WTC11 (cell line): Measurements from ENCODE around the gene SCAI. TPM values are rescaled to one million over a fixed set of nuclear protein-coding genes. Genes with fewer than 3 reads are reported as not detected.
"Not testable (repeated sequence)": the region's sequence is repeated elsewhere in the genome, so short reads cannot be mapped to it uniquely, and the experiment has no call there.

ENCODE experiments used
- ATAC-seq: fragments of 200-7000 bp; cut with Tn5 transposase; 2 replicates; pipeline ENCODE4 v1.10.0; 2021; ENCODE audit warnings: mild to moderate bottlenecking, moderate library complexity
- CTCF ChIA-PET: fragments of 300-600 bp; sonication (Branson Sonifier 250); formaldehyde crosslinking; loops from one replicate; lab custom pipeline; 2021; ENCODE audit warnings: antibody characterized with exemption; lab: Charles Lee
- POLR2A ChIA-PET: fragments of 350-600 bp; sonication (Branson Sonifier 250); formaldehyde crosslinking; loops from one replicate; lab custom pipeline; 2021; ENCODE audit warnings: antibody characterized with exemption; lab: Charles Lee
- DNase-seq: peaks from one replicate; pipeline ENCODE4 v3.0.0; 2021; ENCODE audit warnings: low spot score
- H3K27ac Mint-ChIP-seq: 2 replicates; pipeline ENCODE4 v1.8.0; 2021; ENCODE audit warnings: mixed read lengths
- H3K27me3 Mint-ChIP-seq: 2 replicates; pipeline ENCODE4 v1.8.0; 2021; ENCODE audit warnings: low read depth, mild to moderate bottlenecking, moderate library complexity, mixed read lengths
- H3K36me3 Mint-ChIP-seq: 2 replicates; pipeline ENCODE4 v1.8.0; 2021; ENCODE audit warnings: mixed read lengths
- H3K4me1 Mint-ChIP-seq: 2 replicates; pipeline ENCODE4 v1.8.0; 2022; ENCODE audit warnings: mixed read lengths
- H3K4me3 Mint-ChIP-seq: 2 replicates; pipeline ENCODE4 v1.8.0; 2021; ENCODE audit warnings: mild to moderate bottlenecking, moderate library complexity, mixed read lengths
- H3K9me3 Mint-ChIP-seq: 2 replicates; pipeline ENCODE4 v1.8.0; 2021; ENCODE audit warnings: mixed read lengths
- ATF1 ChIP-seq: sonication (generic); formaldehyde crosslinking; IDR thresholded peaks from 2 replicates; pipeline ENCODE4 v1.8.1; 2023; ENCODE audit warnings: mild to moderate bottlenecking, moderate library complexity, missing genetic modification reagents
- FOXK1 ChIP-seq: sonication (generic); formaldehyde crosslinking; IDR thresholded peaks from 2 replicates; pipeline ENCODE4 v1.8.0; 2022; ENCODE audit warnings: mild to moderate bottlenecking, moderate library complexity, missing genetic modification reagents
- HMGA2 ChIP-seq: fragments of 250-450 bp; sonication (Bioruptor Pico); IDR thresholded peaks from 2 replicates; pipeline ENCODE4 v1.4.0; 2021; ENCODE audit warnings: mild to moderate bottlenecking, moderate library complexity
- KAT7 ChIP-seq: sonication (generic); formaldehyde crosslinking; IDR thresholded peaks from 2 replicates; pipeline ENCODE4 v1.8.1; 2023; ENCODE audit warnings: missing genetic modification reagents, mild to moderate bottlenecking, borderline replicate concordance
- NR2C2 ChIP-seq: sonication (generic); formaldehyde crosslinking; IDR thresholded peaks from 2 replicates; pipeline ENCODE4 v1.8.0; 2022; ENCODE audit warnings: mild to moderate bottlenecking, missing genetic modification reagents
- SOX15 ChIP-seq: fragments of 250-450 bp; sonication (Bioruptor Pico); IDR thresholded peaks from 2 replicates; pipeline ENCODE4 v1.9.0; 2021; ENCODE audit warnings: mild to moderate bottlenecking
- TEAD1 ChIP-seq: sonication (generic); formaldehyde crosslinking; IDR thresholded peaks from 2 replicates; pipeline ENCODE4 v1.8.0; 2022; ENCODE audit warnings: mild to moderate bottlenecking, missing genetic modification reagents
- ZNF138 ChIP-seq: sonication (generic); formaldehyde crosslinking; conservative IDR thresholded peaks from 2 replicates; pipeline ENCODE4 v1.8.1; 2022; ENCODE audit warnings: mild to moderate bottlenecking, moderate library complexity, missing genetic modification reagents
- ZNF317 ChIP-seq: sonication (generic); formaldehyde crosslinking; IDR thresholded peaks from 2 replicates; pipeline ENCODE4 v1.8.1; 2023; ENCODE audit warnings: low read depth, mild to moderate bottlenecking, moderate library complexity, missing genetic modification reagents, borderline replicate concordance
- ZNF396 ChIP-seq: fragments of 250-450 bp; sonication (Bioruptor Pico); IDR thresholded peaks from 2 replicates; pipeline ENCODE4 v1.8.0; 2021; ENCODE audit warnings: mild to moderate bottlenecking, moderate library complexity, borderline replicate concordance
- total RNA-seq: library from RNA; stranded (reverse); gene quantifications from 3 replicates; pipeline ENCODE4 v1.2.3, GENCODE V29; 2021
- TF ChIP-seq, protein P1 (sequence below): sonication (generic); formaldehyde crosslinking; IDR thresholded peaks from 2 replicates; pipeline ENCODE4 v1.8.0; 2022; ENCODE audit warnings: mild to moderate bottlenecking, missing genetic modification reagents
- TF ChIP-seq, protein P2 (sequence below): fragments of 250-450 bp; sonication (Bioruptor Pico); IDR thresholded peaks from 2 replicates; pipeline ENCODE4 v1.9.0; 2021; ENCODE audit warnings: moderate library complexity, mild to moderate bottlenecking, inconsistent platforms, borderline replicate concordance
- TF ChIP-seq, protein P3 (sequence below): sonication (generic); formaldehyde crosslinking; IDR thresholded peaks from 2 replicates; pipeline ENCODE4 v1.8.1; 2022; ENCODE audit warnings: mild to moderate bottlenecking, moderate library complexity, missing genetic modification reagents
- TF ChIP-seq, protein P4 (sequence below): sonication (generic); formaldehyde crosslinking; conservative IDR thresholded peaks from 2 replicates; pipeline ENCODE4 v1.8.1; 2022; ENCODE audit warnings: mild to moderate bottlenecking, missing genetic modification reagents
- TF ChIP-seq, protein P5 (sequence below): fragments of 200-600 bp; IDR thresholded peaks from 2 replicates; pipeline ENCODE4 v1.8.0; 2022; ENCODE audit warnings: antibody characterized with exemption
- TF ChIP-seq, protein P6 (sequence below): fragments of 250-450 bp; sonication (Bioruptor Pico); IDR thresholded peaks from 2 replicates; pipeline ENCODE4 v1.9.0; 2021; ENCODE audit warnings: mild to moderate bottlenecking, borderline replicate concordance
- TF ChIP-seq, protein P7 (sequence below): sonication (generic); formaldehyde crosslinking; IDR thresholded peaks from 2 replicates; pipeline ENCODE4 v1.8.0; 2022; ENCODE audit warnings: missing genetic modification reagents

Gene SCAI
- total RNA-seq, 1 experiment from 2014 or later, result 20.4 TPM

DNA sequence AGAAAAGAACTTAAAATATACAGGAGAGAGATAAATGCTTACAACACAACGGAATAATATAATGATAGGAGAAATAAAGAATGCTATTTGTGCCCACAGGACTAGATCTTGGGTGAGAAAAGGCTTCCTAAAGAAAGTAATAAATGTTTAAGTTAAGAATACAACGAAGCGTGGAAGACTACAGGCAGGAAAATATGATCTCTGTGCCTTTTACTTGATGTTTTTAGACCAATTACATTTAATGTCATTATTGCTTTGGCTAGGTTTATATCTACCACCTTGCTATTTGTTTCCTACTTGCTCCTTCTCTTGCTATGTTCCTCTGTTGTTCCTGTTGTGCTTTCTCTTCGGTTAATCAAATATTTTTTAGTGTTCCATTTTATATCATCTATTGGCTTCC is 122.3 kb downstream of the SCAI start:
- H3K9me3 Mint-ChIP-seq, result peaks cover 7% of the 10 kb centered on the region
- H3K4me3 Mint-ChIP-seq, result no peak overlapping the region
- no peak overlapping the region for H3K27ac Mint-ChIP-seq
- no peak for TF ChIP-seq FOXK1 (CRISPR knock-in tag)
- no peak for TF ChIP-seq HMGA2
- TF ChIP-seq, protein P1, sequence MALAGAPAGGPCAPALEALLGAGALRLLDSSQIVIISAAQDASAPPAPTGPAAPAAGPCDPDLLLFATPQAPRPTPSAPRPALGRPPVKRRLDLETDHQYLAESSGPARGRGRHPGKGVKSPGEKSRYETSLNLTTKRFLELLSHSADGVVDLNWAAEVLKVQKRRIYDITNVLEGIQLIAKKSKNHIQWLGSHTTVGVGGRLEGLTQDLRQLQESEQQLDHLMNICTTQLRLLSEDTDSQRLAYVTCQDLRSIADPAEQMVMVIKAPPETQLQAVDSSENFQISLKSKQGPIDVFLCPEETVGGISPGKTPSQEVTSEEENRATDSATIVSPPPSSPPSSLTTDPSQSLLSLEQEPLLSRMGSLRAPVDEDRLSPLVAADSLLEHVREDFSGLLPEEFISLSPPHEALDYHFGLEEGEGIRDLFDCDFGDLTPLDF, result no peak
- TF ChIP-seq, protein P2, sequence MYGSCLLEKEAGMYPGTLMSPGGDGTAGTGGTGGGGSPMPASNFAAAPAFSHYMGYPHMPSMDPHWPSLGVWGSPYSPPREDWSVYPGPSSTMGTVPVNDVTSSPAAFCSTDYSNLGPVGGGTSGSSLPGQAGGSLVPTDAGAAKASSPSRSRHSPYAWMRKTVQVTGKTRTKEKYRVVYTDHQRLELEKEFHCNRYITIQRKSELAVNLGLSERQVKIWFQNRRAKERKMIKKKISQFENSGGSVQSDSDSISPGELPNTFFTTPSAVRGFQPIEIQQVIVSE (CRISPR knock-in tag), result no peak
- TF ChIP-seq TEAD1 (CRISPR knock-in tag), result no peak
- TF ChIP-seq, protein P3, sequence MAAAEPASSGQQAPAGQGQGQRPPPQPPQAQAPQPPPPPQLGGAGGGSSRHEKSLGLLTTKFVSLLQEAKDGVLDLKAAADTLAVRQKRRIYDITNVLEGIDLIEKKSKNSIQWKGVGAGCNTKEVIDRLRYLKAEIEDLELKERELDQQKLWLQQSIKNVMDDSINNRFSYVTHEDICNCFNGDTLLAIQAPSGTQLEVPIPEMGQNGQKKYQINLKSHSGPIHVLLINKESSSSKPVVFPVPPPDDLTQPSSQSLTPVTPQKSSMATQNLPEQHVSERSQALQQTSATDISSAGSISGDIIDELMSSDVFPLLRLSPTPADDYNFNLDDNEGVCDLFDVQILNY (CRISPR knock-in tag), result no peak
- TF ChIP-seq, protein P4, sequence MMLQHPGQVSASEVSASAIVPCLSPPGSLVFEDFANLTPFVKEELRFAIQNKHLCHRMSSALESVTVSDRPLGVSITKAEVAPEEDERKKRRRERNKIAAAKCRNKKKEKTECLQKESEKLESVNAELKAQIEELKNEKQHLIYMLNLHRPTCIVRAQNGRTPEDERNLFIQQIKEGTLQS (CRISPR knock-in tag), result no peak
- TF ChIP-seq ZNF396 (CRISPR knock-in tag), result no peak
- no peak for TF ChIP-seq NR2C2 (CRISPR knock-in tag)
- TF ChIP-seq KAT7, result no peak
- no peak for TF ChIP-seq ZNF317 (CRISPR knock-in tag)
- no peak for TF ChIP-seq ZNF138
- TF ChIP-seq, protein P5, sequence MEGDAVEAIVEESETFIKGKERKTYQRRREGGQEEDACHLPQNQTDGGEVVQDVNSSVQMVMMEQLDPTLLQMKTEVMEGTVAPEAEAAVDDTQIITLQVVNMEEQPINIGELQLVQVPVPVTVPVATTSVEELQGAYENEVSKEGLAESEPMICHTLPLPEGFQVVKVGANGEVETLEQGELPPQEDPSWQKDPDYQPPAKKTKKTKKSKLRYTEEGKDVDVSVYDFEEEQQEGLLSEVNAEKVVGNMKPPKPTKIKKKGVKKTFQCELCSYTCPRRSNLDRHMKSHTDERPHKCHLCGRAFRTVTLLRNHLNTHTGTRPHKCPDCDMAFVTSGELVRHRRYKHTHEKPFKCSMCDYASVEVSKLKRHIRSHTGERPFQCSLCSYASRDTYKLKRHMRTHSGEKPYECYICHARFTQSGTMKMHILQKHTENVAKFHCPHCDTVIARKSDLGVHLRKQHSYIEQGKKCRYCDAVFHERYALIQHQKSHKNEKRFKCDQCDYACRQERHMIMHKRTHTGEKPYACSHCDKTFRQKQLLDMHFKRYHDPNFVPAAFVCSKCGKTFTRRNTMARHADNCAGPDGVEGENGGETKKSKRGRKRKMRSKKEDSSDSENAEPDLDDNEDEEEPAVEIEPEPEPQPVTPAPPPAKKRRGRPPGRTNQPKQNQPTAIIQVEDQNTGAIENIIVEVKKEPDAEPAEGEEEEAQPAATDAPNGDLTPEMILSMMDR, result no peak
- no peak for TF ChIP-seq SOX15
- TF ChIP-seq, protein P6, sequence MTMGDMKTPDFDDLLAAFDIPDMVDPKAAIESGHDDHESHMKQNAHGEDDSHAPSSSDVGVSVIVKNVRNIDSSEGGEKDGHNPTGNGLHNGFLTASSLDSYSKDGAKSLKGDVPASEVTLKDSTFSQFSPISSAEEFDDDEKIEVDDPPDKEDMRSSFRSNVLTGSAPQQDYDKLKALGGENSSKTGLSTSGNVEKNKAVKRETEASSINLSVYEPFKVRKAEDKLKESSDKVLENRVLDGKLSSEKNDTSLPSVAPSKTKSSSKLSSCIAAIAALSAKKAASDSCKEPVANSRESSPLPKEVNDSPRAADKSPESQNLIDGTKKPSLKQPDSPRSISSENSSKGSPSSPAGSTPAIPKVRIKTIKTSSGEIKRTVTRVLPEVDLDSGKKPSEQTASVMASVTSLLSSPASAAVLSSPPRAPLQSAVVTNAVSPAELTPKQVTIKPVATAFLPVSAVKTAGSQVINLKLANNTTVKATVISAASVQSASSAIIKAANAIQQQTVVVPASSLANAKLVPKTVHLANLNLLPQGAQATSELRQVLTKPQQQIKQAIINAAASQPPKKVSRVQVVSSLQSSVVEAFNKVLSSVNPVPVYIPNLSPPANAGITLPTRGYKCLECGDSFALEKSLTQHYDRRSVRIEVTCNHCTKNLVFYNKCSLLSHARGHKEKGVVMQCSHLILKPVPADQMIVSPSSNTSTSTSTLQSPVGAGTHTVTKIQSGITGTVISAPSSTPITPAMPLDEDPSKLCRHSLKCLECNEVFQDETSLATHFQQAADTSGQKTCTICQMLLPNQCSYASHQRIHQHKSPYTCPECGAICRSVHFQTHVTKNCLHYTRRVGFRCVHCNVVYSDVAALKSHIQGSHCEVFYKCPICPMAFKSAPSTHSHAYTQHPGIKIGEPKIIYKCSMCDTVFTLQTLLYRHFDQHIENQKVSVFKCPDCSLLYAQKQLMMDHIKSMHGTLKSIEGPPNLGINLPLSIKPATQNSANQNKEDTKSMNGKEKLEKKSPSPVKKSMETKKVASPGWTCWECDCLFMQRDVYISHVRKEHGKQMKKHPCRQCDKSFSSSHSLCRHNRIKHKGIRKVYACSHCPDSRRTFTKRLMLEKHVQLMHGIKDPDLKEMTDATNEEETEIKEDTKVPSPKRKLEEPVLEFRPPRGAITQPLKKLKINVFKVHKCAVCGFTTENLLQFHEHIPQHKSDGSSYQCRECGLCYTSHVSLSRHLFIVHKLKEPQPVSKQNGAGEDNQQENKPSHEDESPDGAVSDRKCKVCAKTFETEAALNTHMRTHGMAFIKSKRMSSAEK (CRISPR knock-in tag), result no peak
- TF ChIP-seq ATF1, result no peak
- TF ChIP-seq, protein P7, sequence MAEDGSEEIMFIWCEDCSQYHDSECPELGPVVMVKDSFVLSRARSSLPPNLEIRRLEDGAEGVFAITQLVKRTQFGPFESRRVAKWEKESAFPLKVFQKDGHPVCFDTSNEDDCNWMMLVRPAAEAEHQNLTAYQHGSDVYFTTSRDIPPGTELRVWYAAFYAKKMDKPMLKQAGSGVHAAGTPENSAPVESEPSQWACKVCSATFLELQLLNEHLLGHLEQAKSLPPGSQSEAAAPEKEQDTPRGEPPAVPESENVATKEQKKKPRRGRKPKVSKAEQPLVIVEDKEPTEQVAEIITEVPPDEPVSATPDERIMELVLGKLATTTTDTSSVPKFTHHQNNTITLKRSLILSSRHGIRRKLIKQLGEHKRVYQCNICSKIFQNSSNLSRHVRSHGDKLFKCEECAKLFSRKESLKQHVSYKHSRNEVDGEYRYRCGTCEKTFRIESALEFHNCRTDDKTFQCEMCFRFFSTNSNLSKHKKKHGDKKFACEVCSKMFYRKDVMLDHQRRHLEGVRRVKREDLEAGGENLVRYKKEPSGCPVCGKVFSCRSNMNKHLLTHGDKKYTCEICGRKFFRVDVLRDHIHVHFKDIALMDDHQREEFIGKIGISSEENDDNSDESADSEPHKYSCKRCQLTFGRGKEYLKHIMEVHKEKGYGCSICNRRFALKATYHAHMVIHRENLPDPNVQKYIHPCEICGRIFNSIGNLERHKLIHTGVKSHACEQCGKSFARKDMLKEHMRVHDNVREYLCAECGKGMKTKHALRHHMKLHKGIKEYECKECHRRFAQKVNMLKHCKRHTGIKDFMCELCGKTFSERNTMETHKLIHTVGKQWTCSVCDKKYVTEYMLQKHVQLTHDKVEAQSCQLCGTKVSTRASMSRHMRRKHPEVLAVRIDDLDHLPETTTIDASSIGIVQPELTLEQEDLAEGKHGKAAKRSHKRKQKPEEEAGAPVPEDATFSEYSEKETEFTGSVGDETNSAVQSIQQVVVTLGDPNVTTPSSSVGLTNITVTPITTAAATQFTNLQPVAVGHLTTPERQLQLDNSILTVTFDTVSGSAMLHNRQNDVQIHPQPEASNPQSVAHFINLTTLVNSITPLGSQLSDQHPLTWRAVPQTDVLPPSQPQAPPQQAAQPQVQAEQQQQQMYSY (CRISPR knock-in tag), result no peak
- 0 out of 2 replicates have a peak, but pooled peaks cover 4% of the 10 kb centered on the region for H3K4me1 Mint-ChIP-seq
- POLR2A ChIA-PET, result no interaction called here
- no peak for DNase-seq
- ATAC-seq, result no peak
- peaks cover 50% of the 10 kb centered on the region for H3K36me3 Mint-ChIP-seq
- CTCF ChIA-PET, result no interaction called here
- no peaks in the 10 kb centered on the region for H3K27me3 Mint-ChIP-seq

DNA sequence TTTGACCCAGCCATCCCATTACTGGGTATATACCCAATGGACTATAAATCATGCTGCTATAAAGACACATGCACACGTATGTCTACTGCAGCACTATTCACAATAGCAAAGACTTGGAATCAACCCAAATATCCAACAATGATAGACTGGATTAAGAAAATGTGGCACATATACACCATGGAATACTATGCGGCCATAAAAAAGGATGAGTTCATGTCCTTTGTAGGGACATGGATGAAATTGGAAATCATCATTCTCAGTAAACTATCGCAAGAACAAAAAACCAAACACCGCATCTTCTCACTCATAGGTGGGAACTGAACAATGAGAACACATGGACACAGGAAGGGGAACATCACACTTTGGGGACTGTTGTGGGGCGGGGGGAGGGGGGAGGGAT is 127.7 kb downstream of the SCAI start:
- ATAC-seq, DNase-seq, H3K4me3 Mint-ChIP-seq, POLR2A ChIA-PET, H3K27me3 Mint-ChIP-seq, H3K9me3 Mint-ChIP-seq, H3K4me1 Mint-ChIP-seq, CTCF ChIA-PET, H3K27ac Mint-ChIP-seq: not testable (repeated sequence)
- peaks cover 37% of the 10 kb centered on the region for H3K36me3 Mint-ChIP-seq

DNA sequence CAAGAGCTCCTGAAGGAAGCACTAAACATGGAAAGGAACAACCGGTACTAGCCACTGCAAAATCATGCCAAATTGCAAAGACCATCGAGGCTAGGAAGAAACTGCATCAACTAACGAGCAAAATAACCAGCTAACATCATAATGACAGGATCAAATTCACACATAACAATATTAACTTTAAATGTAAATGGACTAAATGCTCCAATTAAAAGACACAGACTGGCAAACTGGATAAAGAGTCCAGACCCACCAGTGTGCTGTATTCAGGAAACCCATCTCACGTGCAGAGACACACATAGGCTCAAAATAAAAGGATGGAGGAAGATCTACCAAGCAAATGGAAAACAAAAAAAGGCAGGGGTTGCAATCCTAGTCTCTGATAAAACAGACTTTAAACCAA is 131.3 kb downstream of the SCAI start:
- POLR2A ChIA-PET, CTCF ChIA-PET, H3K4me1 Mint-ChIP-seq, ATAC-seq, H3K27ac Mint-ChIP-seq, H3K9me3 Mint-ChIP-seq, H3K27me3 Mint-ChIP-seq, H3K4me3 Mint-ChIP-seq, DNase-seq: not testable (repeated sequence)
- H3K36me3 Mint-ChIP-seq, result peaks cover 37% of the 10 kb centered on the region
